Measurements from ENCODE around the gene VPS35.

Gene VPS35

DNA sequence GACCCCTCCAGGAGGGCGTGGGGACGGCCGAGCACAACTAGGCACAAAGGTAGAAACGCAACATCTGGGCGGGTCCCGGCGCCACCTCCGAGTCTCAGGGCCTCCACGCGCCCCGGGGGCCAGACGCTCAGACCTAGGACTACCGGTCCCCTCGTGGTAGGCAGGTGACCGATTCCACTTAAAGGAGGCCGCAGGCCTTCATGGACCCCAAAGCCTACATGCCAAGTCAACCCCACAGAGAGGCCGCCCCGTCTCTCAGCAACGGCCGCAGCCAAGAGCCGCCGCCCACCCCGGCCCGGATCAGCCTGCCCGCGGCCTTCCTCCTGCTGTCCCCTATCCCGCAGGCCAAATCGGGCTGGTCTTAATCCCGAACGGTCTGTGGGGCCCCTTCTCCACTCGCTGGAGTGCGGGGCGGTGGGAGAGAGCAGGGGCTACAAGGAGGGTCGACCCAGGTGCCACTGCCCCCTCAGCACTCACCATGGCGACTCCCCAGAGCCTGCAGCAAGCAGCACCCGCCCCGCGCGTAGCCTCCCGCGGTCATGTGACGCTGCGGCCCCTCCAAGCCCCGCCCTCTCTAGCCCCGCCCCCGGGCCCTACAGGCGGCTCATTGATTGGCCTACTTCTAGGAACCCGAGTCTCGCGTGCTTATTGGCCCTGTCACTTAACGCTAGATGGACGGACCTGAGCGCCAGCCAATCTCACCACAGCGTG, at the start of gene VPS35:
TSS of gene VPS35 (minus strand) at position 525 of the 711 bp plus-strand sequence. CDS start at position 480, 45 bp downstream.
- DNase-seq: peak; percentile 97

DNA sequence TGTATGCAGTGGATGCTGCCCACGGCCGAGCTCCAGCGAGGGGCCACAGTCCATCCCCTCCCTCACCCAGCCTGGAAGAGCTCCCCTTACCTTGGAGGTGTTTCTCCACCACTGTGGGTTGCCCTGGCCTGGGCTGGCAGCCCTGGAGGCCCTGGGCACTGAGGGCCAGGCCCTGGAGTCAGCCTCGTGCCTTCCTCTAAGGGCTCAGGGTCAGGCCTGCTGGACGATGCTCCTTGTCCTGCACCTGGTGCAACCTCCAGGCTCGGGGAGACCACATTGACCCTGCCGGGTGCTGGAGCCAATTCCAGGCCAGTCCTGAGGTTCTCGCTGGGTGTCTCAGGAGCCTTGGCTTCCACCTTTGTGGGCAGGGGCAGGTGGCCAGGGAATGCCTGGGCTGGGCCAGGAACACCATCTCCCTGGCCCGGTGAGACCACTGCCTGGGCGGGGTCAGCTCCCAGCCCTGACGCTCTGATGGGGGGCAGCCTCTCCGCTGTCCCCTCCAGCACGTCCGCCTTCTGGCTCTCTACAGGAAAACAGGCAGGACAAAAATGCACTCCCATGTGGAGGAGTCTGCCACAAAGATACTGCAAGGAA, 48.7 kb upstream of the VPS35 start:
- DNase-seq: no peak

- no peak for DNase-seq
These were observed 47.7 kb upstream of the VPS35 start for GRCh38 chr16:46736695-46737094.

DNA sequence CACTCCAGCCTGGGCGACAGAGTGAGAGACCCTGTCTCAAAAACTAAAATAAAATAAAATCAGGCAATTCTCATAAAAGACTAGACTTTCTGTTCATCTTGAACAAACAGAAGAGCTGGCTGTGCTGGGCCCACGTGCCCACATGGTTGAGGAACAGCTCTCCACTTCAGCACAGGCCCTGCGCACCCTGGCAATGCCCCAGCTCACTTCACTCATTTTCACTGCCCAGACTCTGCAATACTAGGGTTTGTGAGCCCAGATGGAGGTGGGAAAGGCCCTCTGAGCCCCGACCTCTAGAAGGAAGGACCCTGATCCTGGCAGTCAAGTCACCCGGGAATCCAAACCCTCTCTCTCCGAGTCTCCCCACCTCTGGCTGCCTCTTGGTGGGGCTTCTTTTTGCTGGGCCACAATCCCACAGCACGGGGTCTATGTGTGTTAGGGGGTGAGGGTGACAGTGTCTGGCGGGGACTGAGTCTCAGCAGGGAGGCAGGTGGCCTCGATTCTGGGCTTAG, 44.4 kb upstream of the VPS35 start:
- DNase-seq: no peak

GRCh38 chr16:46732561-46732960, 43.6 kb upstream of the VPS35 start:
- DNase-seq: no peak

- DNase-seq: no peak
These were observed 42.9 kb upstream of the VPS35 start for GRCh38 chr16:46731691-46732555.

DNA sequence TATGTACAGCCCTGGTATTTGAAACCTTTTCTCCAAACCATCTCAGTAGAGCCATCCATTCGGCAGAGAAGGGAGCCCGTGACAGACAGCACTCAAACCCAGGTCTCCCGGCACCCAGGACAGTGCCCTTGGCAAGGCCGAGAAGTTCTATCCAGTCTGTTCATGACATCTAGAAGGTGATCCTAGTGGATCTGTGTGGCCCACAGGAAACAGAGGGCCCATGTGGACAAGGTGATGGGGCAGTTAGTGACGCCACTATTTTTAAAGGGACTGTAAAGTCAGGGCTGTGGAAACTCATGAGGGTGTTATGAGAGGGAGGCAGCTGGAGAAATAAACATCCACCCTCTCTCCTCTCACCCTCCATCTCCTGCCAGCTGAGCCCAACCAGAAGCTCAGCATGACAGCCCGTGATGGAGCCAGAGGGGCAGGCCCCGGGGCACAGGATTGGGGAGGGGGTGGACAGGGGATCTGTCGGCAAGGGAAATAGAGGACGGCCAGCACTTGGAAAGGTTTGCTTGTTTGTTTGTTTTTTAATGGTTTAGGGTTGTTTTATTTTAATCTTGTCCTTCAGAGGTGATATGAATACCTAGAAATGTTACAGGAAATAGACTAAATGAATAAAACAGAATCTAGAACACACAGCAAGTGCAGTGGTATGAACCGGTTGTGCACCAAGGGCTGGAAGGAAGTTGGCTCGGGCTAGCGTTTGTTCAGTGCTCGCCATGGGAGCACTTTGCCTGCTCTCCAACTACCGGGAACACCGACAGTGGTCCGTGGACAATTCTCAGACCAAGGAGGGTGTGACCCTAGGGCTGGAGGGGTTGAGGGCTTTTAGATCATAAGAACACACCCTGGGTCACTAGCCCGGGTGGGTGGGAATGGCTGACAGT, 42.1 kb upstream of the VPS35 start:
- DNase-seq: no peak

DNA sequence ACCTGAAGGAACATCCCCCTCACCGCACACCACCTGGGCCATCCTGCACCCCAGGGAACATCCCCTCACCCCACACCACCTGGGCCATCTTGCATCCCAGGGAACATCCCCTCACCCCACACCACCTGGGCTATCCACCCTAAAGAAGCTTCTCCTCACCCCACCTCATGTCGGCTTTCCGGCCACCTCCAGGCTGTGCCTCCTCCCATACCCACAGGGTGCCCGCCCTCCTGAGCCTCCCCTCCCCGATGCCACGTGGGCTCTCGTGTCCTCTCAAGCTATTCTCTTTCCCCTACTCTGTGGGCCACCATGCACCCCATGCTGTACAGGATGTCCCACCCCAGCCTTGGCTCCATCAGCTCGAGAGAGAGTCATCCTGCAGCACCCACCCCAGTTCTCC, 41.1 kb upstream of the VPS35 start:
- no peak for DNase-seq

DNA sequence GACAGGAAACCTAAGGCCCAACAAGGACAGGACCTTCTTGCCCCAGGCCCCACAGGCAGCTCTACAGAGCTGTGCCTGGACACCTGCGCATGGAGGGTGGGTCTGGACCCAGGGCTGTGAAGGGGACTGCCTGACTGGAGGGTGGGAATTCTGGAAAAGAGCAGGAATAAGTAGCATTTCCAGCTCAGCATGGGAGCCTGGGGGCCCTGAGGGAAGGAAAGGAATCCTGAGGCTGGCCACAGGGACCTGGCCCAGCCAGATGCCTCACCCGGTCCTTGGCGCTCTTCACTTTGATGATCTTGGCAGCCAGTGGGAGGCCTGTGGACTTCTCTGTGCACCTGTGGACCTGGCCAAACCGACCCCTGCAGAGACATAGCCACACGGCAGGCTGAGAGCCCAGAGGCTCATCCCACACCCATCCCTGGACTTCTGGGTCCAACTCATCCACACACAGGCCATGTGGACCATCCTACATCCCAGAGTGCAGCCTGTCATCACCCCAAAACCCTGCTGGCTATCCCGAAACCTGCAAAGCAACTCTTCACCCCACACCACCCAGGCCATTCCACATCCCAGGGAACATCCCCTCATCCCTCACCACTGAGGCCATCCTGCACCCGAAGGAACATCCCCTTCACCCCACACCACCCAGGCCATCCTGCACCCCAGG, 40.5 kb upstream of the VPS35 start:
- no peak for DNase-seq

DNA sequence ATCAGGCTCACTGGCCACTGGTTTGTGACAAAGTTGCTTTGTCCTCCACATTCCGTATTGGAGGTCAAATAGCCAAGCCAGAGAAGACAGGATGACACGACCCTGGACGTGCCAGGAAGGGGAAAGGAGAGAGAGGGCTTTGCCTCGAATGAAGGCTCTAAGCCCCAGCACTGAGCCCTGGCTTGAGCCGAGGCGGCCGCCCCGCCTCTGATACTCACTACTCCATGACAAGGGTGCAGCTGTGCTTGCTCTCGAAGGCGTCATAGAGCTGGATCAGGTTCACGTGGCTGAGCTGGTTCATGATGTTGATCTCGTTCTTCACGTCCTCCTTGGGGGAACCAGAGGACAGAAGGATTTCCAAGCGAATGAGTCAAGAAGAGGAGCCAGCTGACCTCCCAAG, 39.8 kb upstream of the VPS35 start:
- no peak for DNase-seq

- DNase-seq: no peak
These were observed 38.7 kb upstream of the VPS35 start for GRCh38 chr16:46727630-46728029.

DNA sequence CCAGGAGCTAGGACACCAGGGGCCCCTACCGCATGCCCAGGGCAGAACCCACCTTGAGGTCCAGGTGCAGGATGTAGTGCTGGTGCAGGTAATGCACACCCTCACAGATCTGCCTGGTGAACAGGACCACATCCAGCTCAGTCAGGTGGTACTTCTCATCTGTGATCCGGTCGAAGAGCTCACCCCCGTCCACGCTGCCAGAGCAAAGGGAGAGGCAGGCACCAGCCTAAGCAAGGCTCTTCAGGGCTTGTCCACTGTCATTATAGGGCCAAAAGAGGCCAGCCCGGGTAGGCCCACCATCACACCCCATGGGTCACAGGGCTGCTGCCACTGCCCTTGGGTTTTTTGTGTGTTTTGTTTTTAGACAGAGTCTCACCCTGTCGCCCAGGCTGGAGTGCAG, 38.2 kb upstream of the VPS35 start:
- DNase-seq: no peak

- no peak for DNase-seq
These were observed 32.9 kb upstream of the VPS35 start for GRCh38 chr16:46721885-46722284.

DNA sequence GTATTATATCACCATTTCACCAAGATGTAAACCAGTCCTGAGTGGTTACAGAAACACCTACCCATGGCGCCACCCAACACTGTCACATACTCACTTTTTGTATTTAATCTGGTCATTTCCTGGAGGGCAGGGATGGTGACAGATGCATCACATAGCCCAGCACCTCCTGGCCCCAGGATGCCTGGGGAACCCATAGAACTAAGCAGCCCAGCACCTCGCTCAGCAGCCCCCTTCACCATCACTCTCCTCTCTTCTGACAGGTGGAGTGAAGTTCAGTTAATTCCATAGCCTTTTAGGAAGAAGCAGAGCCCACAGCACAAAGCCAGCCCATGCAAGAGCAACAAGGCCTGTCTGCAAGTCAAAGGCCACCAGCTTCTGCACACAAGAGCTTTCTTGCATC, 31.6 kb upstream of the VPS35 start:
- DNase-seq: no peak

DNA sequence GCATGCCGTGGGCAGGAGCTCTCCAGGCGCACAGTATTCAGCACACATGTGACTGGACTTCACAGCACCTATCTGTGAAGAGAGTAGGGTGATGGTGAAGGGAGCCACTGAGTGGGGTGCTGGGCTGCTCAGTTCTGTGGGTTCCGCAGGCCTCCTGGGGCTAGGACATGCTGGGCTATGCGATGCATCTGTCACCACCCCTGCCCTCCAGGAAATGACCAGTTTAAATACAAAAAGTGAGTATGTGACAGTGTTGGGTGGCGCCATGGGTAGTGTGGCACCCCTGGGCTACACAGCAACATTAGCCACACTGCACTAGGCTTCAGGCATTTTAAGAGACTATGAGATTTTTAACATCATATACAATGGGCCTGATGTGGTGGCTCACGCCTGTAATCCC, 30.6 kb upstream of the VPS35 start:
- no peak for DNase-seq

DNA sequence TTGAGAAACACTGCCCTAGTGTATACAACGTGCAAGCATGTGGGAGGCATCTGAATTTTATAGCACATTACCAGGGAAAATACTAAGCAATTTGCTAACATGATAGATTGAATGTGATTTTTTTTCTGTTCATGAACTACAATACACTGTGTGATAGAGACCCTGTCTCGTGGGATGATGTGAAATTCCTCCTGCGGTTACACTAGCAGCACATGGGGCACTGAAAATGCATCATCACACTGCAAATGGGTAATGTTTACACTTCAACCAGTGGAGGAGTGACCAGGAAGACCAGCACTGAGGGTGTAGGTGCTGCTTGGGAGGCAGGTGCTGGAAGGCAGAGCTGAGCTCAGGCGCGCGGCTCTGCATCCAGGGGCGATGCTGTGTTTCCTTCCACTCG, 29.2 kb upstream of the VPS35 start:
- no peak for DNase-seq

DNA sequence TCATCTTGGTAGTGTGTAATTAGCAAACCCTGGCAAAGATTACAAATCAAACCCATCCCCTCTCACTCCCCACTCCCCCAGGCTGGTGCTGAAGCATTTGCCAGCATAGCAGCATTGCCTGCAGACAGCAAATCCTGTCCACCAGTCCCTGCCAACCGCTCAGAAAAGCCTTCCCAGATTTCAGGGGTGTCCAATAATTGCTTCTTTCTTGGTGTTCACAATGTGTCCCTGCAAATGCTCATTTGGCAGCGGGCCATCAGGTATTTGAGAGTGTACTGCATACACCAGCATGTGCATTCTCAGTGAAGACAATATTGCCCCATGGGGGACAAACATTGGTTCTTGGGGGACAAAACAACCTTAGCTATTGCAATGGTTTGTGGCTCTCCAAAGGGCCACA, 28.7 kb upstream of the VPS35 start:
- DNase-seq: no peak

DNA sequence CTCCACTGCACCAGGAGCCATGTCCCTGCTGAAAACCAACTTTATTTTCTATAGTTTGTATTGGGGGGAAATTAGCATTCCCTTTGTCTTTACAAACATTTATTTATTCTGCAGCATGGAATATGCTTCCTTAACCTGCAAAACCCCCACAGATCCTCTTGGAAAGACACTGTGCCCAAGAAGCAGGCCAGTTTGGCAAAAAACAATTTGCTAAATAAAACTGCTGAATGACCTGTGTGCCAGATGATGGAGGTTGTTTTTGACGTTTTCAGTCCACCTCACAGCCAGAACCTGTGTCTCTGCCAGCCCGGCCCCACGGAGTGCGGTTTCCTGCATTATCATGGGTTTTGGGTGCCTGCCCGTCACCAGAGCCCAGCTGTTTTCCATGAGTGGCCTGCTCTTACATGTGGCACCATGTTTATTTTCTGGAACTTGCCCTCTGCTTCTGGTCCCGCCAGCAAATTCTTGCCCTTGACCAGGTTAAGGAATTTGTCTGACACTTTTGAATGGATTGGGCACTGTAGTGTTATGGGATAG, 26.9 kb upstream of the VPS35 start:
- no peak for DNase-seq

DNA sequence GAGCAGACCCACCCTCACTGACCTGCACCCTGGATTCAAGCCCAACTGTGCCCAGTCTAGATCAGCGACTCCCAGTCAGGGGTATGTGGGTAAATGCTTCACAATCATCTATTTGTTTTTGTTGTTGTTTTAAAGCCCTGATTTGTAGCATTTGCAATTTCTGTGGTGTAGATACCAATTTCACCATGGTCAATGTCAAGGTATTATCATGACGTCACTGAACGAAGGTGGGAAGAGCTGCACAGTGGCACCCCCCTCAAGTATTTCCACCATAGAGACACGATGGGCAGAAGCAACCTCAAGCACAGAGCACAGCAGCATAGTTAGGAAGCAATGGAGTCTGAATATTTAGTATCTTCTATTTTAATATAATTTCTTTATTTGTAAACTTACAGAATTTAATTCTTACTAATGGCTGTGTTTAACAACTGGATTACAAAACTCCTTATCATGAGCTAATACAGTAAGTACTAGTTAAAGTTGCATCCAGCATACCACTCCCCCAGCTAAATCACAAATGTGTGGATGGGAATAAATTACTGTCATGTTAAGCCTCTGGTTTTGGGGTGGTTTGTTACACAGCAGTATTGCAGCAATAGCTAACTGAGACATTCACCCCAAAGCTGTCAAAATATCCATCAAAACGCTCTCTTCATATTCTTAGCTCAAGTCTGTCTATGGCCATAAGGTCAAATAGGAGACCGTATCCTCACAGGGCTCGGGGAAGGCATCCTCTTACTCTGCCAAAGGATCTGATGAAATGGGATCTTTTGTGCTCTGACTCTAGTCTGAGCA, 26.0 kb upstream of the VPS35 start:
- DNase-seq: no peak

DNA sequence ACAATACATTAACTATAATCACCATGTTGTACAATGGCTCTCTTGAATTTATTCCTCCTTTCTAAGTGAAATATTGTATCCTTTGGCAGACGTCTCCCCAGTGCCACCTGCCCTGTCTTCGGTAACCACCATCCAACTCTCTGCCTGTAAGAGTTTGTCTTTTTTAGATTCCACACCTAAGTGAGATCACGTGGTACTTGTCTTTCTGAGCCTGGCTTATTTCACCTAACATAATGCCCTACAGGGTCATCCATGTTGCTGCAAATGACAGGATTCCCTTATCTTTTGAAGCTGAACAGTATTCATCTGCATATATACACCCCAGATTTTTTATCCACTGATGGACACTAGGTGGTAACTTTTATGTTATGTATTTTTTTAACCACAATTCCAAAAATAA, 24.7 kb upstream of the VPS35 start:
- no peak for DNase-seq

- DNase-seq: no peak
These were observed 23.9 kb upstream of the VPS35 start for GRCh38 chr16:46712911-46713310.
